ENCODE data around the gene RTN4RL1. TPM values are rescaled to one million over a fixed set of nuclear protein-coding genes. Genes with fewer than 3 reads are reported as not detected.

RTN4RL1 gene
- total and polyA plus RNA-seq, 2 of the 4 experiments (the other 2 are of a cell fraction), result under 0.01 to 0.03 TPM

GRCh38 chr17:2029911-2030778 is 5.0 kb upstream of the RTN4RL1 start, which contains the start of gene DPH1:
Gene DPH1 (plus strand): TSS chr17:2030153. CDS start chr17:2030170, 17 bp downstream.
- peak within 1 kb of the TSS; percentile 66 for H3K4ac ChIP-seq (ENCODE audit: low read depth, low read length)
- H3K36me3 ChIP-seq (ENCODE audit: control insufficient read depth, insufficient read depth, low read length), result peaks cover 4% of the 10 kb centered on the region; the same call in 1 of the 2 replicates
- H2BK5ac ChIP-seq (ENCODE audit: low read depth, low read length, poor library complexity, severe bottlenecking), result peak within 1 kb of the TSS; percentile 40
- H3K27ac ChIP-seq (ENCODE audit: insufficient read depth, low read length), result peak within 1 kb of the TSS; percentile 57
- H3K4me2 ChIP-seq (ENCODE audit: low read depth, low read length), result peak within 1 kb of the TSS; percentile 70
- intact Hi-C loops (cut with micrococcal nuclease), result loop anchor here (1.0 to 5.0 kb wide), 2 partner anchors 148 to 453 kb away; no protein-coding TSS in a partner anchor
- peak within 1 kb of the TSS; percentile 26; the same call in 1 of the 2 replicates for H3K56ac ChIP-seq (ENCODE audit: extremely low read depth, insufficient read depth, low read length)
- H2BK20ac ChIP-seq (ENCODE audit: low read depth, low read length), result no peak within 1 kb of the TSS
- BruUV-seq (replicated peaks), result no TSS peak
- peaks cover 3% of the 10 kb centered on the region; the same call in 1 of the 2 replicates for H4K20me1 ChIP-seq (ENCODE audit: insufficient read depth, low read length)
- H2AFZ ChIP-seq (replicated peaks; ENCODE audit: low read length, poor library complexity), result peak within 1 kb of the TSS; percentile 92
- peaks cover 15% of the 10 kb centered on the region for H3K27me3 ChIP-seq (ENCODE audit: control insufficient read depth, insufficient read depth, low read length)
- no peak within 1 kb of the TSS; the same call in 1 of the 2 replicates for H4K5ac ChIP-seq (ENCODE audit: low read depth, low read length)
- ATAC-seq (ENCODE audit: low read depth), result peak; percentile 75
- CTCF ChIA-PET, result interaction anchor here (0.6 kb wide), 1 partner anchor 138 kb away, joined by 4 read pairs; no protein-coding TSS in a partner anchor
- H3K23ac ChIP-seq (ENCODE audit: low read depth, low read length), result peak within 1 kb of the TSS; percentile 19; the same call in 1 of the 2 replicates
- H2AK9ac ChIP-seq (replicated peaks; ENCODE audit: low read depth, low read length, poor library complexity), result peak within 1 kb of the TSS; percentile 86
- peaks cover 16% of the 10 kb centered on the region for H3K9me1 ChIP-seq (ENCODE audit: insufficient read depth, low read length)
- TF ChIP-seq MAZ (IDR thresholded peaks at IDR 0.05; ENCODE audit: borderline replicate concordance, low read depth, low read length) (peak; percentile 99), POLR2A (IDR thresholded peaks at IDR 0.05; ENCODE audit: low read depth, low read length) (peak; percentile 68), FOS (IDR thresholded peaks at IDR 0.05; ENCODE audit: low read depth, low read length) (no peak), USF2 (IDR thresholded peaks at IDR 0.05; ENCODE audit: low read depth, low read length) (peak; percentile 88), BHLHE40 (IDR thresholded peaks at IDR 0.05; ENCODE audit: low read depth, low read length) (peak; percentile 41), MAFK (IDR thresholded peaks at IDR 0.05; ENCODE audit: low read depth, low read length) (no peak), SMC3 (IDR thresholded peaks at IDR 0.05; ENCODE audit: low read depth, low read length) (0 out of 2 replicates have a peak, but pooled peaks have one; percentile 49), MXI1 (IDR thresholded peaks at IDR 0.05; ENCODE audit: borderline replicate concordance, low read depth, low read length) (peak; percentile 98)
- H4K91ac ChIP-seq (ENCODE audit: insufficient read depth, low read depth, low read length), result peak within 1 kb of the TSS; percentile 27; the same call in 1 of the 2 replicates
- no peak within 1 kb of the TSS; the same call in 2 of the 3 replicates for H2BK15ac ChIP-seq (ENCODE audit: low read depth, low read length)
- POLR2A ChIA-PET (ENCODE audit: unreplicated experiment), result no interaction called here
- H2AK5ac ChIP-seq (ENCODE audit: low read depth, low read length), result peak within 1 kb of the TSS; percentile 72
- in situ Hi-C loops (cut with MboI; ENCODE audit: low sequenced_read_pairs), result loop anchor here (5.0 to 25.0 kb wide), 2 partner anchors 118 to 318 kb away; partner anchors contain the start of genes TLCD2 and WDR81
- H2BK120ac ChIP-seq (ENCODE audit: low read depth, low read length), result peak within 1 kb of the TSS; percentile 13; the same call in 1 of the 2 replicates
- peak within 1 kb of the TSS; percentile 70 for H3K9ac ChIP-seq (ENCODE audit: low read depth, low read length)
- peak within 1 kb of the TSS; percentile 18 to 51; a peak in 2 of 4 replicates for H4K8ac ChIP-seq (ENCODE audit: low read depth in 2 of 2, low read length in 2 of 2)
- H3K9me3 ChIP-seq (ENCODE audit: control insufficient read depth, insufficient read depth, low read length), result no peaks in the 10 kb centered on the region
- no peak within 1 kb of the TSS; the same call in 1 of the 2 replicates for H3K18ac ChIP-seq (ENCODE audit: low read depth, low read length)
- H3K4me1 ChIP-seq (ENCODE audit: control insufficient read depth, insufficient read depth, low read length), result peaks cover 15% of the 10 kb centered on the region
- DNase-seq, result peak; percentile 91
- H3K79me1 ChIP-seq (ENCODE audit: low read depth in 1 of 2, low read length in 2 of 2), result peaks cover 17 to 44% of the 10 kb centered on the region in 2 experiments
- peak within 1 kb of the TSS; percentile 49; the same call in 1 of the 2 replicates for H3K14ac ChIP-seq (replicated peaks; ENCODE audit: low read depth, low read length)
- H3K4me3 ChIP-seq (ENCODE audit: insufficient read depth, low read depth, low read length), result peak within 1 kb of the TSS; percentile 68
- dilution Hi-C loops (cut with HindIII; ENCODE audit: low sequenced_read_pairs, unreplicated experiment), result no loop called here
- 0% methylated on average over 31 of the region's 59 CpGs; no CpG with 5 or more reads in 1 of the 2 experiments for WGBS, 2 experiments (ENCODE audit: extremely low coverage in 2 of 2, insufficient read length in 1 of 2)
